ENCODE data around the gene PADI2. TPM values are rescaled to one million over a fixed set of nuclear protein-coding genes. Genes with fewer than 3 reads are reported as not detected.

The PADI2 gene
- total RNA-seq, 2 experiments from 2014 or later = not detected

- CTCF ChIA-PET = no interaction called here
- Mint-ChIP-seq H3K36me3 (ENCODE audit: low read depth) (peaks cover 8% of the 10 kb centered on the region), H3K4me1 (ENCODE audit: low read depth) (no peaks in the 10 kb centered on the region), H3K4me3 (no peak overlapping the region), H3K9me3 (peaks cover 36% of the 10 kb centered on the region), H3K27ac (no peak overlapping the region), H3K27me3 (ENCODE audit: low read depth) (peaks cover 15% of the 10 kb centered on the region)
- no peak for DNase-seq
- intact Hi-C loops (cut with micrococcal nuclease) = no loop called here
Measured at GRCh38 chr1:17156108-17156507, 36.9 kb upstream of the PADI2 start.

- H3K27me3 Mint-ChIP-seq (ENCODE audit: low read depth) = peaks cover 16% of the 10 kb centered on the region
- CTCF ChIA-PET = no interaction called here
Measured at GRCh38 chr1:17155257-17155920, 36.1 kb upstream of the PADI2 start.

GRCh38 chr1:17149771-17150170, 30.5 kb upstream of the PADI2 start:
- Mint-ChIP-seq H3K4me1 (ENCODE audit: low read depth) (no peaks in the 10 kb centered on the region), H3K36me3 (ENCODE audit: low read depth) (peaks cover 7% of the 10 kb centered on the region), H3K4me3 (no peak overlapping the region), H3K27ac (no peak overlapping the region), H3K9me3 (peaks cover 23% of the 10 kb centered on the region), H3K27me3 (ENCODE audit: low read depth) (peaks cover 24% of the 10 kb centered on the region)
- CTCF ChIA-PET = no interaction called here
- no peak for DNase-seq
- intact Hi-C loops (cut with micrococcal nuclease) = no loop called here

More at GRCh38 chr1:17155257-17155920, 36.1 kb upstream of the PADI2 start:
- intact Hi-C loops (cut with micrococcal nuclease) = no loop called here
- Mint-ChIP-seq H3K36me3 (ENCODE audit: low read depth) (peaks cover 8% of the 10 kb centered on the region), H3K4me1 (ENCODE audit: low read depth) (no peaks in the 10 kb centered on the region), H3K9me3 (peaks cover 36% of the 10 kb centered on the region), H3K4me3 (no peak overlapping the region), H3K27ac (no peak overlapping the region)
- no peak for DNase-seq

GRCh38 chr1:17148950-17149608, 29.8 kb upstream of the PADI2 start:
- H3K27me3 Mint-ChIP-seq (ENCODE audit: low read depth) = peaks cover 22% of the 10 kb centered on the region
- H3K27ac Mint-ChIP-seq = no peak overlapping the region
- intact Hi-C loops (cut with micrococcal nuclease) = no loop called here
- H3K9me3 Mint-ChIP-seq = peaks cover 16% of the 10 kb centered on the region
- CTCF ChIA-PET = no interaction called here
- no peak for DNase-seq
- H3K4me1 Mint-ChIP-seq (ENCODE audit: low read depth) = no peaks in the 10 kb centered on the region
- no peak overlapping the region for H3K4me3 Mint-ChIP-seq
- peaks cover 2% of the 10 kb centered on the region for H3K36me3 Mint-ChIP-seq (ENCODE audit: low read depth)

- Mint-ChIP-seq H3K27ac (no peak overlapping the region), H3K36me3 (ENCODE audit: low read depth) (no peaks in the 10 kb centered on the region), H3K4me1 (ENCODE audit: low read depth) (no peaks in the 10 kb centered on the region), H3K27me3 (ENCODE audit: low read depth) (peaks cover 9% of the 10 kb centered on the region), H3K4me3 (no peak overlapping the region), H3K9me3 (no peaks in the 10 kb centered on the region)
- DNase-seq = no peak
- CTCF ChIA-PET = no interaction called here
- intact Hi-C loops (cut with micrococcal nuclease) = no loop called here
Measured at GRCh38 chr1:17145648-17146047, 26.4 kb upstream of the PADI2 start.

- no peak overlapping the region for H3K4me3 Mint-ChIP-seq
- H3K27me3 Mint-ChIP-seq (ENCODE audit: low read depth) = peaks cover 5% of the 10 kb centered on the region
- H3K9me3 Mint-ChIP-seq = no peaks in the 10 kb centered on the region
- intact Hi-C loops (cut with micrococcal nuclease) = no loop called here
- H3K36me3 Mint-ChIP-seq (ENCODE audit: low read depth) = no peaks in the 10 kb centered on the region
- DNase-seq = no peak
- CTCF ChIA-PET = no interaction called here
- no peaks in the 10 kb centered on the region for H3K4me1 Mint-ChIP-seq (ENCODE audit: low read depth)
- H3K27ac Mint-ChIP-seq = no peak overlapping the region
Measured at GRCh38 chr1:17143760-17144159, 24.5 kb upstream of the PADI2 start.

- Mint-ChIP-seq H3K27ac (no peak overlapping the region), H3K27me3 (ENCODE audit: low read depth) (peaks cover under 1% of the 10 kb centered on the region), H3K4me1 (ENCODE audit: low read depth) (no peaks in the 10 kb centered on the region), H3K9me3 (no peaks in the 10 kb centered on the region), H3K36me3 (ENCODE audit: low read depth) (no peaks in the 10 kb centered on the region), H3K4me3 (no peak overlapping the region)
- intact Hi-C loops (cut with micrococcal nuclease) = no loop called here
- DNase-seq = no peak
- CTCF ChIA-PET = interaction anchor here (1.4 kb wide), 1 partner anchor 96 kb away, joined by 4 read pairs; no protein-coding TSS in a partner anchor
Measured at GRCh38 chr1:17141441-17142197, 22.4 kb upstream of the PADI2 start.

GRCh38 chr1:17140279-17140678, 21.0 kb upstream of the PADI2 start:
- H3K4me1 Mint-ChIP-seq (ENCODE audit: low read depth) = no peaks in the 10 kb centered on the region
- H3K9me3 Mint-ChIP-seq = no peaks in the 10 kb centered on the region
- CTCF ChIA-PET = no interaction called here
- no peak overlapping the region for H3K4me3 Mint-ChIP-seq
- H3K27ac Mint-ChIP-seq = no peak overlapping the region
- H3K36me3 Mint-ChIP-seq (ENCODE audit: low read depth) = no peaks in the 10 kb centered on the region
- intact Hi-C loops (cut with micrococcal nuclease) = no loop called here
- no peak for DNase-seq
- H3K27me3 Mint-ChIP-seq (ENCODE audit: low read depth) = no peaks in the 10 kb centered on the region

GRCh38 chr1:17139637-17140036, 20.4 kb upstream of the PADI2 start:
- CTCF ChIA-PET = no interaction called here
- Mint-ChIP-seq H3K4me1 (ENCODE audit: low read depth) (no peaks in the 10 kb centered on the region), H3K9me3 (no peaks in the 10 kb centered on the region), H3K4me3 (no peak overlapping the region), H3K27me3 (ENCODE audit: low read depth) (no peaks in the 10 kb centered on the region), H3K36me3 (ENCODE audit: low read depth) (no peaks in the 10 kb centered on the region), H3K27ac (no peak overlapping the region)
- no peak for DNase-seq
- intact Hi-C loops (cut with micrococcal nuclease) = no loop called here

- Mint-ChIP-seq H3K27ac (no peak overlapping the region), H3K4me1 (ENCODE audit: low read depth) (no peaks in the 10 kb centered on the region), H3K9me3 (no peaks in the 10 kb centered on the region), H3K36me3 (ENCODE audit: low read depth) (no peaks in the 10 kb centered on the region), H3K27me3 (ENCODE audit: low read depth) (peaks cover 2% of the 10 kb centered on the region), H3K4me3 (no peak overlapping the region)
- intact Hi-C loops (cut with micrococcal nuclease) = no loop called here
- DNase-seq = no peak
- CTCF ChIA-PET = interaction anchor here (1.0 to 1.3 kb wide), 2 partner anchors 99 to 199 kb away, joined by 3 read pairs; no protein-coding TSS in a partner anchor
Measured at GRCh38 chr1:17137441-17137840, 18.2 kb upstream of the PADI2 start.

GRCh38 chr1:17136936-17137335, 17.7 kb upstream of the PADI2 start:
- H3K27ac Mint-ChIP-seq = no peak overlapping the region
- H3K27me3 Mint-ChIP-seq (ENCODE audit: low read depth) = peaks cover 2% of the 10 kb centered on the region
- no peaks in the 10 kb centered on the region for H3K9me3 Mint-ChIP-seq
- DNase-seq = no peak
- CTCF ChIA-PET = interaction anchor here (1.0 to 1.3 kb wide), 2 partner anchors 100 to 199 kb away, joined by 3 read pairs; no protein-coding TSS in a partner anchor
- H3K4me1 Mint-ChIP-seq (ENCODE audit: low read depth) = no peaks in the 10 kb centered on the region
- H3K36me3 Mint-ChIP-seq (ENCODE audit: low read depth) = no peaks in the 10 kb centered on the region
- intact Hi-C loops (cut with micrococcal nuclease) = no loop called here
- H3K4me3 Mint-ChIP-seq = no peak overlapping the region

- intact Hi-C loops (cut with micrococcal nuclease) = no loop called here
- Mint-ChIP-seq H3K36me3 (ENCODE audit: low read depth) (no peaks in the 10 kb centered on the region), H3K4me1 (ENCODE audit: low read depth) (no peaks in the 10 kb centered on the region), H3K9me3 (no peaks in the 10 kb centered on the region), H3K4me3 (no peak overlapping the region), H3K27me3 (ENCODE audit: low read depth) (peaks cover 2% of the 10 kb centered on the region), H3K27ac (no peak overlapping the region)
- DNase-seq = no peak
- CTCF ChIA-PET = no interaction called here
Measured at GRCh38 chr1:17136145-17136544, 16.9 kb upstream of the PADI2 start.

All from activated naive CD4-positive, alpha-beta T cell treated with anti-CD3 and anti-CD28 coated beads for 36 hours (primary cell).